Bone marrow (tissue), 2 donors: ENCODE data around the gene PRKAR2A.
"Not testable (repeated sequence)": the region's sequence is repeated elsewhere in the genome, so short reads cannot be mapped to it uniquely, and the experiment has no call there.

Experiments used
- DNase-seq, 2 donors: peaks; one replicate each; lab custom pipeline; 2025; lab: John Stamatoyannopoulos, UW

Gene PRKAR2A

GRCh38 chr3:48733752-48734518 is 113.7 kb downstream of the PRKAR2A start:
- not testable (repeated sequence) for DNase-seq

DNA sequence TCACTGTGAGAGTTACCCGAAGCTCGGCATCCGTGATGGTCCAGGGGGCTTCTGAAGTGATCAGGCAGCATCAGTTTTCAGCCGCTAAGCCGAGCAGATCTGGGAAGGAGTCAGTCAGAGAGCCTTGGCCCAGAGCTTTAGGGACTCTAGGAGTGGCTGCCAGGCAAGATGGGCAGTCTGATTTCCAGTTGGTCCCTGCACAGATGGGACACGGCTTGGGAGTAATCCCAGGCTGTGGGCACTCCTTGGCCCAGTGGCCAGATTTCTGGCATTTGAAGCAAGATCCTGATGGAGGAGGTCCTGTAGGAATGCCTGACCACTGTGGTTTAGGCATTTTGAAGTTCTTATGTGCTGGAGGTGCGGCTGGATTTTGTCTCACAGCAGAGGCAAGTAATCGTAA is 120.2 kb downstream of the PRKAR2A start:
- DNase-seq, result no peak

DNA sequence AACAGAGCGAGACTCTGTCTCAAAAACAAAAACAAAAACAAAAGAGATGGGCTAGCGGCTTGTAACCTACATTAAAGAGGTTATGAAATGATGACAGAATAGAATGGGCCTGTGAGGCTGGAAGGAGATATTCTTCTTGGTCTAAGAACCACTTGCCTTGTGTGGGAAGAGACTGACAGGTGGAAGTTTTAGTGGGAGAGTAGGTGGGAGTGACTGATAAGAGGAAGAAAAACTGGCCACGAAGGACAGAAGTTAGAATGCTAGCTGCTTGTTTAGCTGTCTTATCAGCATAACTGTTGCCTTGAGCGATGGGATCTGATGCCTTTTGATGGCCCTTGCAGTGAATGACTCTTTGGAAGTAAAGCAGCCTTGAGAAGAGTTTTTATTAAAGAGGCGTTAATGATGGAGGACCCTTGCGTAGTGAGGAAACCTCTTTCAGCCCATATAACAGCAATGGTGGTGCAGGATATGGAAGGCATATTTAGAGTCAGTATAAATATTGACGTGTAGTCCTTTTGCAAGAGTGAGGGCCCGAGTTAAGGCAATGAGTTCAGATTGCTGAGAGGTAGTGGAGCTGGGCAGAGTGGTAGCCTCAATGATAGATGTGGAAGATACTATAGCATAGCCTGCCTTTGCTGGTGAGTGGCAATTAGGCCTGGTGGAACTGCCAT is 122.4 kb downstream of the PRKAR2A start:
- not testable (repeated sequence) for DNase-seq

GRCh38 chr3:48723725-48724124 is 123.9 kb downstream of the PRKAR2A start:
- no peak for DNase-seq

GRCh38 chr3:48723293-48723692 is 124.4 kb downstream of the PRKAR2A start:
- DNase-seq, result not testable (repeated sequence)

DNA sequence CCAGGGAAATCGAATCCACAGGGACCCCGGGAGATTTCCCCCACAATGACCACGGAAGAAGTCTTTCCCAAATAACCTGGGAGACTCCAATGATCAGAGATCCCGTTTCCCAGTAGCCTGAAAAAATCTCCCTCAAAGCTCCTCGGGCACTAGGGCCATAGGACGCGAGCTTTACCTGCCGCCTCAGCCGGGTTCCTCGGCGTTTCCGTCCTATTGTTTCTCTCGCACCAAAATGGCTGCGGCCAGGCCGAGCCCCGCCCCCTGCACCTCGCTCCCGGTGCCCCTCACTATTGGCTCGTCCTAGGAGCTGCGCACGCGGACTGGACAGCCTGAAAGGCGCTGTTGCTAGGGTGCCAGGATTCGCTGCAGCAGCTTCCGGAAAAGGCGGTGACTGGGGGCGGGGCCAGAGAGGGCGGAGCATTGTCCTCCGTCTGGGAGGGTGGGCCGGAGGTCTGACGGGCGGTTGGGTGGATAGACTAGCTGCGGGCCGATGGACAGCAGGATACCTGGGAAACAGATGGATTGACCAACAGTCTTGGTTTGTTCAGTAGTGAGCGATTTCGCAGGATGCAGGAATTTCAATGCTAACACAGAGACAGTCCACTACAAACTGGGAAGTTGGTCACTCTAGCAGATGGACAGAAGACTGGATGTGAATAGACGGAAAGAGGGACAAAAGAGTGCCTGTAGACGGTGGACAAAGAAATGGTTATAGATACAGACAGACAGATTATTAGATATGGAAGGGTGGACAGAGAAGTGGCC is 130.5 kb downstream of the PRKAR2A start, which contains the start of gene IP6K2:
TSS of gene IP6K2 (minus strand) at position 240 of the 765 bp plus-strand sequence. CDS start 21,930 bp downstream, outside the sequence.
- DNase-seq, result peak; percentile 93 to 98

GRCh38 chr3:48716508-48716981 is 131.1 kb downstream of the PRKAR2A start:
- DNase-seq, result peak in 1 of 2 donors; percentile 55

DNA sequence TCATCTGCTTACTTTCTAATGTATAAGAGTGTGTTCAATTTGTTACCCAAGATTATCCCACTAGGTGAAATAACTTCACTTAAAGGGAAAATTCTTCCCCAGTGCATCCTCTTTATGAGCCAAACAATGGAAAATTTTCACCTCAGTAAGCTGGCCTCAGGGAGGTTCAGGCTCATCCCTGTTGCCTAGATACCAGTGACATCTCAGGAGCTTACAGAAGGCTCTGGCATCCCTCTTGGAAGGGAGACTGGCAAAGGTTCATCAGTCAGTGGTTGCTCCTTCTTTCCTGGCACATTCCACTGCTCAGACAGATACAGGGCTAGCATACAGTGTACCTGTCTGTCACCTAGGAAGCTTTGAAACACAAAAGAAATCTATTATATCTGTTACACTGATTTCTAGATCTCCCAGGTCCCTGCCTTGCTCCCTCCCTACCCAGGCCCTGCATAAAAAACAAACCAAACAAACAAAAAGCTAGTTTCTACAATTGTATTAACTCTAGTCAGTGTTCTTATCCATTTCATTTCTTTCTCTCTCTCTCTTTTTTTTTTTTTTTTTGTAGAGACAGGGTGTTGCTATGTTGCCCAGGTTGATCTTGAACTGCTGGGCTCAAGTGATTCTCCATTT is 132.4 kb downstream of the PRKAR2A start:
- no peak for DNase-seq

DNA sequence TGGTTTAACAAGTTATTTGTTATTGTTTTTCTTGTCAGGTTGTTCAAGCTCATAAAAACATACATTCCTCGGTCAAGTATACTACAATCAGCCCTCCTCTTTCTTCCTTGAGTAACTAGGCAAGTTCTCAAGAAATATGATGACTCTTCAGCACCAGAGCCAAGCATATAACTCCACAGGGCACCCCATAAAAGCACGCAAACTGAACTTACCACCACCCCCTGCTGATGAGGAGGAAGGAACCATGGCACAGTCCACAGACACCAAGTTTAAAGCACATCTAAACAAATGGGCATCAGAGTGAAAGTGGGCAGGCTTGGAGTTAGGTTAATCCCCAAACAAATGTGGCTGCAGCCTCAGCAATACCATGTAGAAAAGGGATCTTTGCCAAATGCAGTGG is 135.9 kb downstream of the PRKAR2A start:
- no peak for DNase-seq

DNA sequence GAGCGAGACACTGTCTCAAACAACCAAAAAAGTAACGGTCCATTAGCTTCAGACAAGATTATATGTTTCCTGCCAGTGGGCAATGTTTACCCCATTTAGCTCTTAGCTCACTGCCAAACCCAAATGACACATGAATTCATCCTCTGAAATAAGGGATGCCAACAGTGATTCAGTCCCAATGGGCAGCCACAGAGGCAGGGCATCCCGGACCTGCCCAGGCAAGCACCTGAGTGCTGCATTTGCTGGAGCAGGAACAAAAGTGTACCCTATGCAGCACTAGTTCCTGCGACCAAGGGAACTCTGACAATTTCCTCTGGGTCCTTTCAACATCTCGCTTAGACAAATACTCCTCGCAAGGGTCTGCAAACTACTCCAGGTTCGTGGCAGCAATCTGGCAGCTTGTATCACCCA is 138.6 kb downstream of the PRKAR2A start:
- no peak for DNase-seq

- DNase-seq, result no peak
Measured at GRCh38 chr3:48708481-48708889, 139.2 kb downstream of the PRKAR2A start.

DNA sequence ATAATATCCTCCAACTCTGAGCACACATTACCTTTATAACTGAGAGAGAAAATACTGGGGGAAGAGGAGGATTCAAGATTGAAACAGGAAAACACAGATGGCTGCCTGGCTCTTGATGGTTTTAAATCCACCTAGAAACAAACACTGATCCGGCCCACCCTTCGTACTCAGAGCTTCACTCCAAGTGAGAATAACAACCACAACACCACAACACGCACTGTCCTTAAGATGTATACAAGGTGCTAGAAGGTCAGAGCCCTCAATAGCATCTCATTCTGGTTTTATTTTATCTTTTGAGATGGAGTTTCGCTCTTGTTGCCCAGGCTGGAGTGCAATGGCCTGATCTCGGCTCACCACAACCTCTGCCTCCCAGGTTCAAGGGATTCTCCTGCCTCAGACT is 140.5 kb downstream of the PRKAR2A start:
- no peak for DNase-seq

DNA sequence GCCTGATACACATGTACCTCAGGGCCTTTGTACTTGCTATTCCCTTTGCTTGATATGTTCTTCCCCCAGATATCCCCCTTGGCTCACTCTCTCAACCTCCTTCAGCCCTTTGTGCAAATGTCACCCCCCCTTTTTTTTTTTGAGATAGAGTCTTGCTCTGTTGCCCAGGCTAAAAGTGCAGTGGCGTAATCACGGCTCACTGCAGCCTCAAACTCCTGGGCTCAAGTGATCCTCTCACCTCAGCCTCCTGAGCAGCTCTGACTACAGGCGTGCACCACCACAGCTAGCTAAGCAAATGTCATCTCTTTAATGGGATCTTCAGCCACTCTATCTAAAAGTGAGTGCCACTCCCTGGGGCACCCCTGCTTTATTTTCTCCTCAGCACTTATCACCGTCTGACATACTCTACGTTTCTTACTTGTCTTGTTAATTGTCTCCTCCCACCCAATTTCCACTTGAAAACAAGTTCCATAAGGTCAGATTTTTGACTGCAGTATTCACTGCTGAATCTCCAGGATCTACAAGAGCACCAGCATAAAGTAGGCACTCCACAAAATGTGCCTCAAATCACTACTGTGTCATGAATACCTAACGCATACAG is 145.3 kb downstream of the PRKAR2A start:
- DNase-seq, result no peak

- DNase-seq, result no peak
Measured at GRCh38 chr3:48700731-48701405, 146.8 kb downstream of the PRKAR2A start.

GRCh38 chr3:48698891-48699290 is 148.8 kb downstream of the PRKAR2A start:
- DNase-seq, result no peak

- DNase-seq, result no peak
Measured at GRCh38 chr3:48697952-48698351, 149.7 kb downstream of the PRKAR2A start.

DNA sequence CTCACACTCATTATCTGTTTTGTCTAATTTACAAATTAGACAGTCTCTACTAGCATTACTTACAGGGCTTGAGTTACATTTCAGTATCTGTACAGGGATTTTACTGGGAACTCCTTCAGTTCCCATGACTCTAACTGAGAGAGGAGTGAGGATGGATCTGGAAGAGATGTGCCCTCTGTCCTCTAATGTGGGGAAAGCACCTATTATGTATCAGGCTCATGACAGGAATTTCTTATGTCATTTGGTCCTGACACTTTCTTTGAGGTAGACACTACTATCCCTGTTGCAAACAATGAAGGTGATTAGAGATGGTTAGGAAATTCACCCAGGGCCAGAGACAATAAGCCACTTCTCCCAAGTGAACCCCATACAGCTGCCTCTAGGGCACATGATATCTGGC is 151.1 kb downstream of the PRKAR2A start:
- no peak for DNase-seq
